SK-N-SH (cell line): Measurements from ENCODE around the gene HIPK2. TPM values are rescaled to one million over a fixed set of nuclear protein-coding genes. Genes with fewer than 3 reads are reported as not detected.

ENCODE experiments used
- CTCF ChIA-PET: fragments of 300-600, 350-600 bp; formaldehyde crosslinking; extraction: SDS; loops from one replicate; lab custom pipeline; 2021; lab: Yijun Ruan, JAX
- POLR2A ChIA-PET: fragments of 350-600 bp; sonication (Branson Sonifier 250); formaldehyde crosslinking; extraction: SDS; loops from one replicate; lab custom pipeline; 2020; ENCODE audit warnings: antibody characterized with exemption, inconsistent platforms; lab: Yijun Ruan, JAX
- DNase-seq: peaks from one replicate; pipeline ENCODE4 v3.0.0; 2012
- H2AFZ ChIP-seq: fragments of 200-600 bp; sonication (generic); 2 replicates; pipeline ENCODE4 v1.8.1; 2016; ENCODE audit warnings: antibody characterized with exemption, mild to moderate bottlenecking, low read depth
- H3F3A ChIP-seq: fragments of 200-600 bp; sonication (generic); replicated peaks from 2 replicates; pipeline ENCODE3; 2016; ENCODE audit warnings: antibody characterized with exemption, mild to moderate bottlenecking; ENCODE audit not compliant: insufficient read depth
- H3K27ac ChIP-seq, 2 experiments: fragments of 200-500 bp in 1 of 2; fragments of 200-600 bp in 1 of 2; sonication (Bioruptor generic) in 1 of 2; sonication (generic), shearing (Covaris generic) in 1 of 2; 2 replicates each; pipeline versions ENCODE4 v1.5.1 to v1.6.1; 2014 to 2016; ENCODE audit warnings: low read depth in 2 of 2, inconsistent platforms in 1 of 2, low read length in 1 of 2, mild to moderate bottlenecking in 1 of 2, mixed read lengths in 1 of 2
- H3K27me3 ChIP-seq: fragments of 200-600 bp; sonication (generic), shearing (Covaris generic); 2 replicates; pipeline ENCODE4 v1.6.1; 2016; ENCODE audit warnings: mixed run types; ENCODE audit not compliant: insufficient read depth
- H3K36me3 ChIP-seq, 2 experiments: fragments of 200-500 bp in 1 of 2; fragments of 200-600 bp in 1 of 2; sonication (Bioruptor generic) in 1 of 2; sonication (generic) in 1 of 2; replicated peaks in 1 of 2; 2 replicates each; pipeline versions ENCODE3 to v1.5.1; 2014 to 2016; ENCODE audit warnings: low read length in 1 of 2, mild to moderate bottlenecking in 1 of 2; ENCODE audit not compliant: insufficient read depth in 2 of 2, control insufficient read depth in 1 of 2
- H3K4me1 ChIP-seq, 2 experiments: fragments of 200-500 bp in 1 of 2; fragments of 200-600 bp in 1 of 2; sonication (Bioruptor generic) in 1 of 2; sonication (generic), shearing (Covaris generic) in 1 of 2; 2 replicates each; pipeline versions ENCODE4 v1.5.1 to v1.6.1; 2014 to 2016; ENCODE audit warnings: low read depth in 1 of 2, low read length in 1 of 2, mixed run types in 1 of 2; ENCODE audit not compliant: insufficient read depth in 2 of 2, control insufficient read depth in 1 of 2
- H3K4me2 ChIP-seq: fragments of 200-600 bp; sonication (generic), shearing (Covaris generic); 2 replicates; pipeline ENCODE4 v1.6.1; 2017; ENCODE audit warnings: mixed run types
- H3K4me3 ChIP-seq, 2 experiments: fragments of 200-500 bp in 1 of 2; fragments of 200-600 bp in 1 of 2; sonication (Bioruptor generic) in 1 of 2; sonication (generic), shearing (Covaris generic) in 1 of 2; 2 replicates each; pipeline versions ENCODE4 v1.5.1 to v1.8.1; 2014 to 2016; ENCODE audit warnings: low read depth in 2 of 2, inconsistent platforms in 1 of 2, low read length in 1 of 2, mild to moderate bottlenecking in 1 of 2, mixed read lengths in 1 of 2, moderate library complexity in 1 of 2
- H3K79me2 ChIP-seq: fragments of 200-600 bp; sonication (generic); 2 replicates; pipeline ENCODE4 v1.8.1; 2017; ENCODE audit warnings: mild to moderate bottlenecking; ENCODE audit not compliant: insufficient read depth
- H3K9ac ChIP-seq: fragments of 200-600 bp; sonication (generic); 2 replicates; pipeline ENCODE4 v1.6.1; 2017; ENCODE audit warnings: mixed run types
- H3K9me2 ChIP-seq: fragments of 200-600 bp; sonication (generic); 2 replicates; pipeline ENCODE4 v1.6.1; 2017; ENCODE audit warnings: mixed run types
- H3K9me3 ChIP-seq: fragments of 200-600 bp; sonication (generic); 2 replicates; pipeline ENCODE4 v1.6.1; 2017; ENCODE audit warnings: mixed run types, mild to moderate bottlenecking, moderate library complexity
- H4K20me1 ChIP-seq: fragments of 200-600 bp; sonication (generic); 2 replicates; pipeline ENCODE4 v1.6.1; 2017; ENCODE audit warnings: mild to moderate bottlenecking, mixed run types; ENCODE audit not compliant: insufficient read depth
- FOXJ3 ChIP-seq: sonication (generic); formaldehyde crosslinking; IDR thresholded peaks from 2 replicates; pipeline ENCODE4 v1.5.1; 2020; ENCODE audit warnings: mild to moderate bottlenecking, missing genetic modification reagents
- GATA2 ChIP-seq: sonication (generic); formaldehyde crosslinking; IDR thresholded peaks from 2 replicates; pipeline ENCODE4 v1.5.0; 2020; ENCODE audit warnings: mild to moderate bottlenecking, missing genetic modification reagents
- IRF3 ChIP-seq: fragments of 150-350 bp; IDR thresholded peaks from 2 replicates; pipeline ENCODE4 v1.6.1; 2016; ENCODE audit warnings: mild to moderate bottlenecking, low read depth, low read length
- JUND ChIP-seq: IDR thresholded peaks from 2 replicates; pipeline ENCODE4 v1.4.0; 2012
- MEF2A ChIP-seq: IDR thresholded peaks from 2 replicates; pipeline ENCODE4 v1.4.0; 2012; ENCODE audit warnings: low read depth, borderline replicate concordance
- NRF1 ChIP-seq: IDR thresholded peaks from 2 replicates; pipeline ENCODE4 v1.6.1; 2012; ENCODE audit warnings: low read depth, mild to moderate bottlenecking, low read length
- PBX3 ChIP-seq: IDR thresholded peaks from 2 replicates; pipeline ENCODE4; 2012
- POLR2AphosphoS5 ChIP-seq: IDR thresholded peaks from 2 replicates; pipeline ENCODE4 v1.6.1; 2012; ENCODE audit warnings: low read depth, low read length
- RAD21 ChIP-seq: IDR thresholded peaks from 2 replicates; pipeline ENCODE4 v1.6.1; 2012; ENCODE audit warnings: mild to moderate bottlenecking, low read length
- RCOR1 ChIP-seq: fragments of 150-350 bp; IDR thresholded peaks from 2 replicates; pipeline ENCODE4 v1.6.1; 2017; ENCODE audit warnings: antibody characterized with exemption, low read length
- SIN3A ChIP-seq: IDR thresholded peaks from 2 replicates; pipeline ENCODE4 v1.6.1; 2012; ENCODE audit warnings: low read depth, mild to moderate bottlenecking, low read length, moderate library complexity, borderline replicate concordance
- TAF1 ChIP-seq: IDR thresholded peaks from 2 replicates; pipeline ENCODE4 v1.6.1; 2012; ENCODE audit warnings: low read depth, mild to moderate bottlenecking, low read length, moderate library complexity, borderline replicate concordance
- TCF12 ChIP-seq: IDR thresholded peaks from 2 replicates; pipeline ENCODE4 v1.4.0; 2012
- TEAD4 ChIP-seq: IDR thresholded peaks from 2 replicates; pipeline ENCODE4 v1.4.0; 2012; ENCODE audit warnings: mild to moderate bottlenecking, borderline replicate concordance; ENCODE audit not compliant: insufficient read depth
- USF2 ChIP-seq: fragments of 150-350 bp; IDR thresholded peaks from 2 replicates; pipeline ENCODE4 v1.6.1; 2017; ENCODE audit warnings: antibody characterized with exemption, low read length, low read depth, borderline replicate concordance
- YY1 ChIP-seq: IDR thresholded peaks from 2 replicates; pipeline ENCODE4 v1.4.0; 2012; ENCODE audit warnings: low read depth, mild to moderate bottlenecking
- WGBS: methylation state at CpG from one replicate; pipeline ENCODE4 v1.1.6; 2017; ENCODE audit warnings: low lambda C conversion rate; 5-methylcytosine and 5-hydroxymethylcytosine counted together
- polyA plus RNA-seq, 3 experiments: library from polyadenylated mRNA; depleted of rRNA; stranded (reverse); fragments of >200 nt; gene quantifications; 2 replicates each; pipeline ENCODE4 v1.2.3, GENCODE V29; 2012
- TF ChIP-seq, protein P1 (sequence below): fragments of 200-600 bp; sonication (generic); IDR thresholded peaks from 2 replicates; pipeline ENCODE4 v1.6.1; 2017; ENCODE audit warnings: antibody characterized with exemption, mild to moderate bottlenecking, moderate library complexity
- TF ChIP-seq, protein P2 (sequence below): IDR thresholded peaks from 2 replicates; pipeline ENCODE4 v1.4.0; 2012; ENCODE audit warnings: low read depth, borderline replicate concordance

HIPK2 gene
- polyA plus RNA-seq, 1 of the 3 experiments (the other 2 are of a cell fraction), result 14.2 TPM

GRCh38 chr7:139737221-139738100 lies 40.3 kb downstream of the HIPK2 start (continued):
- no peak for TF ChIP-seq IRF3

- DNase-seq, result no peak
- Histone ChIP-seq H3K4me2 (no peak overlapping the region), H3K4me3 (no peak overlapping the region), H2AFZ (no peak overlapping the region), H3K27me3 (no peaks in the 10 kb centered on the region), H3K9me3 (no peaks in the 10 kb centered on the region), H3K9ac (no peak overlapping the region), H3K79me2 (peaks cover 98% of the 10 kb centered on the region), H3K27ac (peak overlapping the region in 1 of 2 experiments; percentile 76; a peak in 1 of 4 replicates), H4K20me1 (peaks cover 86% of the 10 kb centered on the region), H3K4me1 (peaks cover 27 to 50% of the 10 kb centered on the region in 2 experiments), H3K9me2 (no peaks in the 10 kb centered on the region), H3F3A (peaks cover 16% of the 10 kb centered on the region), H3K36me3 (peaks cover 0 to 2% of the 10 kb centered on the region in 2 experiments)
- ChIA-PET POLR2A (no interaction called here), CTCF (interaction anchor here (0.6 to 2.6 kb wide), 2 partner anchors 91 to 438 kb away, joined by 3 to 10 read pairs; no protein-coding TSS in a partner anchor)
- 95% methylated on average over 6 of the region's 9 CpGs for WGBS
- TF ChIP-seq JUND (no peak), TAF1 (no peak), PBX3 (no peak), GATA2 (no peak), NRF1 (no peak), FOXJ3 (CRISPR knock-in tag) (no peak), USF2 (no peak), POLR2AphosphoS5 (no peak), YY1 (no peak), RAD21 (no peak), RCOR1 (no peak), SIN3A (no peak), TEAD4 (no peak), TCF12 (no peak), MEF2A (no peak)
- TF ChIP-seq, protein P1, sequence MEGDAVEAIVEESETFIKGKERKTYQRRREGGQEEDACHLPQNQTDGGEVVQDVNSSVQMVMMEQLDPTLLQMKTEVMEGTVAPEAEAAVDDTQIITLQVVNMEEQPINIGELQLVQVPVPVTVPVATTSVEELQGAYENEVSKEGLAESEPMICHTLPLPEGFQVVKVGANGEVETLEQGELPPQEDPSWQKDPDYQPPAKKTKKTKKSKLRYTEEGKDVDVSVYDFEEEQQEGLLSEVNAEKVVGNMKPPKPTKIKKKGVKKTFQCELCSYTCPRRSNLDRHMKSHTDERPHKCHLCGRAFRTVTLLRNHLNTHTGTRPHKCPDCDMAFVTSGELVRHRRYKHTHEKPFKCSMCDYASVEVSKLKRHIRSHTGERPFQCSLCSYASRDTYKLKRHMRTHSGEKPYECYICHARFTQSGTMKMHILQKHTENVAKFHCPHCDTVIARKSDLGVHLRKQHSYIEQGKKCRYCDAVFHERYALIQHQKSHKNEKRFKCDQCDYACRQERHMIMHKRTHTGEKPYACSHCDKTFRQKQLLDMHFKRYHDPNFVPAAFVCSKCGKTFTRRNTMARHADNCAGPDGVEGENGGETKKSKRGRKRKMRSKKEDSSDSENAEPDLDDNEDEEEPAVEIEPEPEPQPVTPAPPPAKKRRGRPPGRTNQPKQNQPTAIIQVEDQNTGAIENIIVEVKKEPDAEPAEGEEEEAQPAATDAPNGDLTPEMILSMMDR, result no peak
- TF ChIP-seq, protein P2, sequence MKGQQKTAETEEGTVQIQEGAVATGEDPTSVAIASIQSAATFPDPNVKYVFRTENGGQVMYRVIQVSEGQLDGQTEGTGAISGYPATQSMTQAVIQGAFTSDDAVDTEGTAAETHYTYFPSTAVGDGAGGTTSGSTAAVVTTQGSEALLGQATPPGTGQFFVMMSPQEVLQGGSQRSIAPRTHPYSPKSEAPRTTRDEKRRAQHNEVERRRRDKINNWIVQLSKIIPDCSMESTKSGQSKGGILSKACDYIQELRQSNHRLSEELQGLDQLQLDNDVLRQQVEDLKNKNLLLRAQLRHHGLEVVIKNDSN, result no peak
Observed at GRCh38 chr7:139735912-139736595, 41.7 kb downstream of the HIPK2 start.
